Epithelial cell of proximal tubule (primary cell): ENCODE measurements around the gene UGT1A3. TPM values are rescaled to one million over a fixed set of nuclear protein-coding genes. Genes with fewer than 3 reads are reported as not detected.

Experiments used
- DNase-seq: peaks from one replicate; pipeline ENCODE4 v3.0.0-alpha.2; 2011; ENCODE audit warnings: low read depth
- H3K4me3 ChIP-seq: 2 replicates; pipeline ENCODE4 v1.5.1; 2011; ENCODE audit warnings: low read depth, mild to moderate bottlenecking, low read length
- total RNA-seq: library from RNA; depleted of rRNA; stranded (reverse); fragments of >200 nt; gene quantifications from 2 replicates; pipeline ENCODE4 v1.2.3, GENCODE V29; 2015
- TF ChIP-seq, protein P1 (sequence below): conservative IDR thresholded peaks from 2 replicates; pipeline ENCODE4 v1.5.1; 2012; ENCODE audit warnings: low read depth, mild to moderate bottlenecking, low read length

UGT1A3 gene
- total RNA-seq, 1 donor from 2014 or later = not detected

GRCh38 chr2:233688341-233688740 lies 40.5 kb upstream of the UGT1A3 start:
- no peak overlapping the region for H3K4me3 ChIP-seq
- TF ChIP-seq, protein P1, sequence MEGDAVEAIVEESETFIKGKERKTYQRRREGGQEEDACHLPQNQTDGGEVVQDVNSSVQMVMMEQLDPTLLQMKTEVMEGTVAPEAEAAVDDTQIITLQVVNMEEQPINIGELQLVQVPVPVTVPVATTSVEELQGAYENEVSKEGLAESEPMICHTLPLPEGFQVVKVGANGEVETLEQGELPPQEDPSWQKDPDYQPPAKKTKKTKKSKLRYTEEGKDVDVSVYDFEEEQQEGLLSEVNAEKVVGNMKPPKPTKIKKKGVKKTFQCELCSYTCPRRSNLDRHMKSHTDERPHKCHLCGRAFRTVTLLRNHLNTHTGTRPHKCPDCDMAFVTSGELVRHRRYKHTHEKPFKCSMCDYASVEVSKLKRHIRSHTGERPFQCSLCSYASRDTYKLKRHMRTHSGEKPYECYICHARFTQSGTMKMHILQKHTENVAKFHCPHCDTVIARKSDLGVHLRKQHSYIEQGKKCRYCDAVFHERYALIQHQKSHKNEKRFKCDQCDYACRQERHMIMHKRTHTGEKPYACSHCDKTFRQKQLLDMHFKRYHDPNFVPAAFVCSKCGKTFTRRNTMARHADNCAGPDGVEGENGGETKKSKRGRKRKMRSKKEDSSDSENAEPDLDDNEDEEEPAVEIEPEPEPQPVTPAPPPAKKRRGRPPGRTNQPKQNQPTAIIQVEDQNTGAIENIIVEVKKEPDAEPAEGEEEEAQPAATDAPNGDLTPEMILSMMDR = no peak
- DNase-seq = no peak

DNA sequence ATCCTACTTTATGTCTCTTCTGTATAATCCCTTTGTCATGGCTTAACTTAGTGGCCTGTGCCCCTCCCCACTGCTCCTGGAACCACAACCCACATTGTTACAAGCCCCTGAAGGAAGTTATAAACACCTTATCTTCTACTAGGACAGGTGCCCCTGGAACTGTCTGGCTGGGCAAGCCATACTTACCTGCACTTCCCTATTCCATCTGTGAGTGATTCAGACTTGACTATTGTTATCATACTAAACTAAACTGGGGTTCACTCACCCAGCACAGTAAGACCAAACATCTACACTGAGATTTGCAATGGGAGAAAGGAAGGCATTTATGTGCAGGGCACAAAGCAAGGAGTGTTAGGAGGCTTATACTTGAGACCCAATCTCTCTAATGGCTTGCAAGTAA lies 39.8 kb upstream of the UGT1A3 start:
- no peak overlapping the region for H3K4me3 ChIP-seq
- DNase-seq = no peak
- TF ChIP-seq, protein P1 = no peak

DNA sequence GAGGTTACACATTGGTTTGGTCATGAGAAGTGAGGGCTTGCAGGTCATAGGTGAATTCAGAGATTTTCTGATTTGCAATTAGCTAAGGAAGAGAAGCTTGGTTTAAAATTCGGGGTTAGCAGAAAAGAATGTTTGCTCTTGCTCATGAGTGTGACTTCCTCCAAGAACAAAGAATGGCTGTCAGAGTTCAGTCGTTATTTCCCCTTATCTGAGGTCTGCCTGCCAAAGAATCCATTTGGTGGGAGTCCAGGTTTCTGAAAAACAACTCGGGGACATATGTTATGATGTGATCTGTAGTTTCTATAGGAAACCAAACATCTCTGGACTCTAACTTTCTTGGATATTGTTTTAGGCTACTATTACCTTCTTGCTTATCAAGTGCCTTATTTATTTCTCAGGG lies 39.3 kb upstream of the UGT1A3 start:
- DNase-seq = no peak
- no peak overlapping the region for H3K4me3 ChIP-seq
- TF ChIP-seq, protein P1 = no peak

GRCh38 chr2:233690444-233690843 lies 38.4 kb upstream of the UGT1A3 start:
- no peak for DNase-seq
- H3K4me3 ChIP-seq = no peak overlapping the region
- TF ChIP-seq, protein P1 = no peak

DNA sequence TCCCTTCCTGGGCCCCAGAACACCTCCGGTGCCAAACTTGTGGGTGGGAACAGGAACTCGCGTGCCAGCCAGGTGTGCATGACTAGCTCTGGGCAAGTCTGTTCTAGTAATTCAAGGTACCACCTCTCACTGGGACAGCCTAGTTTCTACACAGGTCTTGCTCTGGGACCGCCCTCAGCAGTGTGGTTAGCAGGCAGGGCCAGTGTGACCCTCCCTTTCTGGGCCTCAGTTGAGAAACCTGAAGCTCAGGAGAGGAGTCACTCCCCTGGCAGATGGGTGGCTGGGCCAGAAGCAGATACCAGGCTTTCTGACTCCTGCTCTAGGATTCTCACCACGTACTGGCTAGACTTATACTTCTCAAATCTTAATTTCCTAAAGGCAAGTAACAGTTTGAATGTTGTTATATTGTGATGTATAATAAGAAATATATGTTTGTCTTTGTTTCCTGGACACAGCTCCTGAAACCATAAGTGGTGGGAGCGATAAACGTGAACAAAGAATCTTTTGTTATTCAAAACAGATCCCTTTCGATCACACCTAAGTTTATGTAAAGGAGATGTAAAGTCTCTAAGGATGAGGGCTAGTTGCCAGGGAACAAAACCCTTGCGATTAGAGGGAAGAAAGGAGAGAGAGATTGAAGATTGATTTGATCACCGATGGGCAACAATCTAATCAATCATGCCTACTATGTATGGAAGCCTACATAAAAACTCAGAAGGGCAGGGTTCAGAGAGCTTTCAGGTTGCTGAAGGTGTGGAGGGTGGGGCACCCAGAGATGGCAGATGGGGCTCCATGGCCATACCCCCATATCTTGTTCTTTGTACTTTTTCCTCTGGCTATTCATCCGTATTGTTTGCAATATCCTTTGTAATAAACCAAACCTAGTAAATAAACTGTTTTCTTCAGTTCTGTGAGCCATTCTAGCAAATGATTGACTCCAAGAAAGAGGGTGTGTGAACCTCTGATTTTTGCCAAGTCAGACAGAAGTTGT lies 37.1 kb upstream of the UGT1A3 start:
- peak overlapping the region; percentile 48 for H3K4me3 ChIP-seq
- TF ChIP-seq, protein P1 = no peak
- no peak for DNase-seq

DNA sequence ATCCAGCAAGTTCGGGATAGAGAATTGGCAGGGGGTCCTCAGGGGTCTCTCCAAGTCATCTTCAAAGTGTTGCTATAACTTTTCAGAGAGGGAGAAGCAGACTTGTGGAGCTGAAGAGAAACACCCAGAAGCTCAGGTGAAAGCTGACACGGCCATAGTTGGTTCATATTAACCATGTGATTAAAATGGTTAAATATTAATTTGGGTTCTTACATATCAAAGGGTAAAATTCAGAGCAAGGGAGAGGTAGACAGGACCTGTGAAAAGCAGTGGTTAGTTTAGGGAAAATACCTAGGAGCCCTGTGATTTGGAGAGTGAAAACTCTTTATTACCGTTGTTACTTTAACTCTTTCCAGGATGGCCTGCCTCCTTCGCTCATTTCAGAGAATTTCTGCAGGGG lies 36.2 kb upstream of the UGT1A3 start, which contains the start of gene UGT1A6:
TSS of gene UGT1A6 (plus strand) at position 243 of the 400 bp plus-strand sequence. CDS start at position 358, 115 bp downstream.
- DNase-seq = no peak
- TF ChIP-seq, protein P1 = no peak
- H3K4me3 ChIP-seq = peak within 1 kb of the TSS; percentile 48
